DOHH2 (cell line): ENCODE measurements around the gene EXD3.

ENCODE experiments used
- H3F3A ChIP-seq: fragments of 200-600 bp; sonication (generic), shearing (Covaris generic); 2 replicates; pipeline ENCODE4 v1.6.0; 2016; ENCODE audit warnings: antibody characterized with exemption, mild to moderate bottlenecking; ENCODE audit not compliant: control insufficient read depth, insufficient read depth
- H3K27ac ChIP-seq: fragments of 200-600 bp; sonication (generic); 2 replicates; pipeline ENCODE4 v1.5.1; 2014; ENCODE audit warnings: low read depth, mild to moderate bottlenecking, low read length, moderate library complexity
- H3K27me3 ChIP-seq: fragments of 200-600 bp; sonication (generic); 2 replicates; pipeline ENCODE4 v1.6.1; 2014; ENCODE audit warnings: mild to moderate bottlenecking, low read length, mixed read lengths; ENCODE audit not compliant: control insufficient read depth
- H3K36me3 ChIP-seq: fragments of 200-600 bp; sonication (generic); 2 replicates; pipeline ENCODE4 v1.6.1; 2014; ENCODE audit warnings: mild to moderate bottlenecking, low read length, moderate library complexity, mixed read lengths; ENCODE audit not compliant: control insufficient read depth
- H3K4me1 ChIP-seq: fragments of 200-600 bp; sonication (generic); 2 replicates; pipeline ENCODE4 v1.6.1; 2014; ENCODE audit warnings: mild to moderate bottlenecking, low read length, mixed read lengths; ENCODE audit not compliant: control insufficient read depth
- H3K4me2 ChIP-seq: fragments of 200-600 bp; sonication (generic); 2 replicates; pipeline ENCODE4 v1.6.0; 2014; ENCODE audit warnings: mild to moderate bottlenecking, low read length, moderate library complexity
- H3K4me3 ChIP-seq: fragments of 200-600 bp; sonication (generic); 2 replicates; pipeline ENCODE4 v1.5.1; 2014; ENCODE audit warnings: mild to moderate bottlenecking, low read length, mixed read lengths
- H3K79me2 ChIP-seq: fragments of 200-600 bp; sonication (generic); 2 replicates; pipeline ENCODE4 v1.6.1; 2014; ENCODE audit warnings: mild to moderate bottlenecking, low read length, mixed read lengths; ENCODE audit not compliant: control insufficient read depth
- H3K9me2 ChIP-seq: fragments of 200-600 bp; sonication (generic); replicated peaks from 2 replicates; pipeline ENCODE4 v1.6.1; 2014; ENCODE audit warnings: mild to moderate bottlenecking, low read length, mixed read lengths; ENCODE audit not compliant: control insufficient read depth
- H3K9me3 ChIP-seq: fragments of 200-600 bp; sonication (generic); 2 replicates; pipeline ENCODE4 v1.6.1; 2014; ENCODE audit warnings: antibody characterized with exemption, low read length, mixed read lengths; ENCODE audit not compliant: control insufficient read depth, insufficient read depth
- H4K20me1 ChIP-seq: fragments of 200-600 bp; sonication (generic); 2 replicates; pipeline ENCODE4 v1.6.0; 2014; ENCODE audit warnings: low read depth, mild to moderate bottlenecking, antibody characterized with exemption, low read length, moderate library complexity; ENCODE audit not compliant: control insufficient read depth, insufficient read depth
- CTCF ChIP-seq: fragments of 200-600 bp; sonication (generic); IDR thresholded peaks from one replicate; pipeline ENCODE4 v1.5.1; 2014; ENCODE audit warnings: antibody characterized with exemption, mild to moderate bottlenecking, low read depth, low read length; ENCODE audit not compliant: poor library complexity, severe bottlenecking
- EZH2phosphoT487 ChIP-seq: fragments of 200-600 bp; sonication (generic); IDR thresholded peaks from 2 replicates; pipeline ENCODE4 v1.6.1; 2017; ENCODE audit warnings: borderline replicate concordance, mild to moderate bottlenecking, antibody characterized with exemption, low read length, moderate library complexity, mixed read lengths

EXD3 gene

GRCh38 chr9:137465000-137465719, 42.2 kb upstream of the EXD3 start:
- Histone ChIP-seq H3K79me2 (no peaks in the 10 kb centered on the region), H3K36me3 (no peaks in the 10 kb centered on the region), H3K27me3 (no peaks in the 10 kb centered on the region), H3K9me3 (no peaks in the 10 kb centered on the region), H3K4me1 (peaks cover 34% of the 10 kb centered on the region), H3K4me2 (no peak overlapping the region), H4K20me1 (no peaks in the 10 kb centered on the region), H3K9me2 (no peaks in the 10 kb centered on the region), H3K27ac (no peak overlapping the region), H3K4me3 (no peak overlapping the region), H3F3A (no peaks in the 10 kb centered on the region; the same call in 1 of the 2 replicates)
- no peak for TF ChIP-seq CTCF
- no peak for TF ChIP-seq EZH2phosphoT487

- Histone ChIP-seq H3K4me2 (no peak overlapping the region), H3F3A (no peaks in the 10 kb centered on the region; the same call in 1 of the 2 replicates), H3K27ac (no peak overlapping the region), H3K4me3 (no peak overlapping the region), H3K9me2 (no peaks in the 10 kb centered on the region), H4K20me1 (no peaks in the 10 kb centered on the region), H3K4me1 (peaks cover 41% of the 10 kb centered on the region), H3K36me3 (no peaks in the 10 kb centered on the region), H3K27me3 (no peaks in the 10 kb centered on the region), H3K9me3 (no peaks in the 10 kb centered on the region), H3K79me2 (no peaks in the 10 kb centered on the region)
- TF ChIP-seq CTCF (no peak), EZH2phosphoT487 (no peak)
These were observed 41.5 kb upstream of the EXD3 start for GRCh38 chr9:137464291-137464999.

GRCh38 chr9:137463931-137464290, 40.9 kb upstream of the EXD3 start:
- TF ChIP-seq CTCF, result no peak
- TF ChIP-seq EZH2phosphoT487, result no peak
- H3K27me3 ChIP-seq, result no peaks in the 10 kb centered on the region
- peaks cover 43% of the 10 kb centered on the region for H3K4me1 ChIP-seq
- no peak overlapping the region for H3K4me2 ChIP-seq
- H3K9me2 ChIP-seq, result no peaks in the 10 kb centered on the region
- H3F3A ChIP-seq, result no peaks in the 10 kb centered on the region
- no peaks in the 10 kb centered on the region for H3K9me3 ChIP-seq
- H3K4me3 ChIP-seq, result no peak overlapping the region
- no peaks in the 10 kb centered on the region for H4K20me1 ChIP-seq
- no peaks in the 10 kb centered on the region for H3K36me3 ChIP-seq
- no peak overlapping the region for H3K27ac ChIP-seq
- H3K79me2 ChIP-seq, result no peaks in the 10 kb centered on the region; the same call in 1 of the 2 replicates
